ENCODE data around the gene GALNT15. TPM values are rescaled to one million over a fixed set of nuclear protein-coding genes. Genes with fewer than 3 reads are reported as not detected.

Gene GALNT15
- total and polyA plus RNA-seq, 7 donors: 1.2 to 211 (median 36.6) TPM

GRCh38 chr3:16181361-16181760, 6.9 kb downstream of the GALNT15 start:
- peaks cover 0 to 21% (median 8%) of the 10 kb centered on the region in 4 donors for H3K4me1 ChIP-seq
- H3K27ac ChIP-seq: peak overlapping the region in 3 of 4 donors; percentile 21 to 64 (median 28)
- H3K4me3 ChIP-seq: no peak overlapping the region
- TF ChIP-seq POLR2AphosphoS5 (IDR thresholded peaks at IDR 0.05) (peak in 2 of 4 donors; percentile 40 to 49), CTCF (IDR thresholded peaks at IDR 0.05) (no peak), EP300 (IDR thresholded peaks at IDR 0.05) (no peak), POLR2A (IDR thresholded peaks at IDR 0.05) (no peak)
- WGBS, 2 donors: 70 to 74% methylated on average over 6 of the region's 6 CpGs
- intact Hi-C loops (cut with DNase I): no loop called here
- DNase-seq: peak; percentile 94
- H3K27me3 ChIP-seq: no peaks in the 10 kb centered on the region
- H3K9me3 ChIP-seq: no peaks in the 10 kb centered on the region
- H3K36me3 ChIP-seq: no peaks in the 10 kb centered on the region

- Histone ChIP-seq H3K4me1 (peaks cover 0 to 21% (median 8%) of the 10 kb centered on the region in 4 donors), H3K27ac (peak overlapping the region in 1 of 4 donors; percentile 64), H3K9me3 (no peaks in the 10 kb centered on the region), H3K4me3 (no peak overlapping the region), H3K36me3 (no peaks in the 10 kb centered on the region), H3K27me3 (no peaks in the 10 kb centered on the region)
- intact Hi-C loops (cut with DNase I): no loop called here
- no peak for DNase-seq
- TF ChIP-seq POLR2A (IDR thresholded peaks at IDR 0.05): no peak
- TF ChIP-seq EP300 (IDR thresholded peaks at IDR 0.05): no peak
- 75 to 81% methylated on average over 2 of the region's 2 CpGs for WGBS, 2 donors
Observed at GRCh38 chr3:16182183-16182582, 7.7 kb downstream of the GALNT15 start.

GRCh38 chr3:16182612-16183011, 8.1 kb downstream of the GALNT15 start:
- H3K36me3 ChIP-seq: no peaks in the 10 kb centered on the region
- intact Hi-C loops (cut with DNase I): no loop called here
- no peak overlapping the region for H3K4me3 ChIP-seq
- peak overlapping the region in 1 of 4 donors; percentile 64 for H3K27ac ChIP-seq
- no peaks in the 10 kb centered on the region for H3K9me3 ChIP-seq
- no peaks in the 10 kb centered on the region for H3K27me3 ChIP-seq
- WGBS, 2 donors: 84 to 94% methylated on average over 5 of the region's 5 CpGs
- DNase-seq: no peak
- no peak for TF ChIP-seq POLR2AphosphoS5 (IDR thresholded peaks at IDR 0.05)
- TF ChIP-seq CTCF (IDR thresholded peaks at IDR 0.05): no peak
- no peak for TF ChIP-seq POLR2A (IDR thresholded peaks at IDR 0.05)
- no peak for TF ChIP-seq EP300 (IDR thresholded peaks at IDR 0.05)
- peaks cover 0 to 21% (median 8%) of the 10 kb centered on the region in 4 donors for H3K4me1 ChIP-seq

- Histone ChIP-seq H3K9me3 (no peaks in the 10 kb centered on the region), H3K4me1 (peaks cover 0 to 18% (median 7%) of the 10 kb centered on the region in 4 donors), H3K36me3 (no peaks in the 10 kb centered on the region), H3K27ac (peak overlapping the region in 1 of 4 donors; percentile 64), H3K4me3 (no peak overlapping the region), H3K27me3 (no peaks in the 10 kb centered on the region)
- no peak for TF ChIP-seq POLR2A (IDR thresholded peaks at IDR 0.05)
- TF ChIP-seq POLR2AphosphoS5 (IDR thresholded peaks at IDR 0.05): no peak
- no peak for TF ChIP-seq EP300 (IDR thresholded peaks at IDR 0.05)
- TF ChIP-seq CTCF (IDR thresholded peaks at IDR 0.05): no peak
- DNase-seq: no peak
- intact Hi-C loops (cut with DNase I): no loop called here
- 89 to 96% methylated on average over 1 of the region's 1 CpG for WGBS, 2 donors
Observed at GRCh38 chr3:16183082-16183481, 8.6 kb downstream of the GALNT15 start.

GRCh38 chr3:16183601-16184270, 9.3 kb downstream of the GALNT15 start:
- H3K36me3 ChIP-seq: no peaks in the 10 kb centered on the region
- H3K4me3 ChIP-seq: no peak overlapping the region
- WGBS, 2 donors: 80 to 84% methylated on average over 7 of the region's 7 CpGs
- intact Hi-C loops (cut with DNase I): no loop called here
- DNase-seq: no peak
- TF ChIP-seq POLR2A (IDR thresholded peaks at IDR 0.05): no peak
- TF ChIP-seq POLR2AphosphoS5 (IDR thresholded peaks at IDR 0.05): peak in 2 of 4 donors; percentile 13 to 24
- TF ChIP-seq EP300 (IDR thresholded peaks at IDR 0.05): no peak
- H3K9me3 ChIP-seq: no peaks in the 10 kb centered on the region
- peaks cover 0 to 11% (median 5%) of the 10 kb centered on the region in 4 donors for H3K4me1 ChIP-seq
- peak overlapping the region in 1 of 4 donors; percentile 64 for H3K27ac ChIP-seq
- no peaks in the 10 kb centered on the region for H3K27me3 ChIP-seq

All from sigmoid colon (tissue), 7 donors.